GM19238 (cell line): ENCODE measurements around the gene TTC33.
"Not testable (repeated sequence)": the region's sequence is repeated elsewhere in the genome, so short reads cannot be mapped to it uniquely, and the experiment has no call there.

ENCODE experiments used
- DNase-seq: peaks from one replicate; pipeline ENCODE4 v3.0.0; 2011; ENCODE audit warnings: low spot score; ENCODE audit not compliant: insufficient read length

The TTC33 gene

DNA sequence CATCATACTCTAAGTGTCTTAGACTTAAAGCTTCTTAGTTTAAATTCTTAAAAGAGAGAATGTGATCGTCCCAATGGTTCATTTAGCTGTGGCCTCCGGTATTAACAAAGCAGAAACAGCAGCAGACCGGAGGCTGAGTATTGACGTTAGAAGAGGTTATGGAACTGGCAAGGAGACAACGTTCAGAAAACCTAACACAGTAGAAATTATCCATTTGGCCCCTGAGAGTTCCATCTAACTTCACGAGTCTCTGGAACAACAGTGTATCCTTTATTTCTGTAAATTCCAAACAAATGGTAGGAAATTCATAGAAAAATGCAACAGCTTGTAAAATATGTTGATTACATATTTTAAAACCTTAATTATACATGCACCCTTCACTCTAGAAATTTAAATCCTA, 183.4 kb downstream of the TTC33 start:
- no peak for DNase-seq

DNA sequence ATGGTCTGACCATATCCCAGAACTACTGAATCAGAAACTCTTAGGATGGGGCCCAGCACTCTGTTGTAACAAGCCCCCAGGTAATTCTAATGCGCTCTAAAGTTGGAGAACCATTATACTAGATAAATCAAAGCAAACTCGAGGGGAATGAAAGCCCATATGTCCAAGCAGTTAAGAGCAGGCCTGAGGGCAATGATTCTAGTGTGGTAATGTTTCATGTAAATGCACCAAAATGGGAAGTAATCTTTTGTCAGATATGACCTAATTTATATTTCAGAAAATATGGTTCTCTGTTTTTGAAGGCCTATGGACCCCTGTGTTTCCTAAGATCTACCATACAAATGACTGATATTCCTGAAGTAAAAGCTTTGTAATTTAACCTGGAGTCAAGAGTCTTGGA, 184.0 kb downstream of the TTC33 start:
- DNase-seq = no peak

DNA sequence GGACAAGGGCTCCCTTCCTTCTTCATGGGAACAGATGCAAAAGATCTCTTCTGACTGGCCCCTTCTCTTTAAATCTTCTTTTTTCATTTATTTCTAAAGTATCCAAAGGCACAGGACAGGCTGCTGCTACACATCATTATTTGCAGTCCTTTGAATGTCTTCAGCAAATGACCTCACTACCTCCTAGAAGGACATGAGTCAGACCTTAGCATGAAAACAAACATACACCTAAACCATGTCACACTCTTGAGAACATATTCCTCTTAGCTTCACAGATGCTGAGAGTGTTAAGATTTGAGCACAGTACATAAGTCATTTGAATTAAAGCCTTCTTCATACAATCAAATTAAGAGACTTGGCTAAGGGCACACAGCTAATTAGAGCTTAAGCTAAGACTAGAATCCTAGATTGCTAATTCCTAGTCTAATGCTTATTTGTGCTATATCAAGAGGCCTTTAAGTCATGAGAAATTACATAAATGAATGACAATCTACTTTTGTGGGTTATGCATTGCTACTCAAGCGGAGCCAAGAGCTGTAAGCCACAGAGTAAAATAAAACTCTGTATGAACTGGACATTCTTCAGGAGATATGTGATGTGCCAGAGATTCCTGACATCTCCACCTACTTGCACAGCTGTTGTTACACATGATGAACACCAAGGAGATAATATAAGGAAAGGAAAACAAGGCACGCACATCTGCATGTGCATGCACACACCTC, 185.2 kb downstream of the TTC33 start:
- DNase-seq = no peak

DNA sequence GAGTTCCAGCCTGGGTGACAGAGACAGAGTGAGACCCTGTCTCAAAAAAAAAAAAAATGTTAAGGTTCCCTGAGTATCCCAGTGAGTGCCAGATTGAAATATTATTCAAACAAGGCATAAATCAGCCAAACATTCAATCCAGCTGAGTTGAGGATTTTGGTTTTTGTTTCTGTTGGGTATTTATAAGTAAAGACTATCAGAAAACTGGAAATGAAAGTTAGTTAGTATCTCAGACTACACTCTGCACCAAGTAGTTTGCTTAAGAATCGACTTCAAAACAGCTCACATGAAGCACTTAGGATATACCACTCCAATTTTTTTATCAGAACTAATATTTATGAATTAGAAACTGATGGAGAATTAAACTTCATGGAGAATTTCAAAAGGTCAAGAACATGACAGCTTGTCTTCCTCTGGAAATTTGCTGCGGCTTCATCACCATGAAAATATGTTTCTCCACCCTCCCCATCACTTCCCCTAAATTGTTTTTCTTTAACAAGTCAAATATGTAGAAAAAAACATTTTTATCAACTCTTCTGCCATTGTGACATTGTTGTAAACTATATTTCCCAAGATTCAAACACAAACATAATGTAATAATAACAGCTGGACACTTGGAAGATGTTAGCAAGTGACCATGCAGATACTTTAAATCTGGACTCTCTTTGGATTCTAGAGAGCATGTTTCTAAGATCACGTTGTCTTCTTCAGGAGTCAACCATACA, 186.1 kb downstream of the TTC33 start:
- no peak for DNase-seq

DNA sequence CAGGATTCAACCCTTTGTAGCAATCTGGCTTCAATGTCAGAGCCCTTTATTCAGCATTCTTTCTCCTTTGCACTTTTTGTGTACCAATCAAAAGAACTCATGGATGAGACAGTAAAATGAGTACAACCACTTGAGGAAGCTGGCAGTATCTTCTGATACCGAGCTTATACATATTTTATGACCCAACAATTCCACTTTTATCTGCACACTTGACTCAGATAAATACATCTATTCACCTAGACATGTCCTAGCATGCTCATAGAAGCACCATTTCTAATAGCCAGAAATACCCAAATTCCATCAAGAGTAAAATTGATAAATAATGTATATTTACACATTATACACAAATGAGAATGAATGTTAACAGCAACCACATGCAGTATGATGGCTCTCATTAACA, 187.2 kb downstream of the TTC33 start:
- no peak for DNase-seq

DNA sequence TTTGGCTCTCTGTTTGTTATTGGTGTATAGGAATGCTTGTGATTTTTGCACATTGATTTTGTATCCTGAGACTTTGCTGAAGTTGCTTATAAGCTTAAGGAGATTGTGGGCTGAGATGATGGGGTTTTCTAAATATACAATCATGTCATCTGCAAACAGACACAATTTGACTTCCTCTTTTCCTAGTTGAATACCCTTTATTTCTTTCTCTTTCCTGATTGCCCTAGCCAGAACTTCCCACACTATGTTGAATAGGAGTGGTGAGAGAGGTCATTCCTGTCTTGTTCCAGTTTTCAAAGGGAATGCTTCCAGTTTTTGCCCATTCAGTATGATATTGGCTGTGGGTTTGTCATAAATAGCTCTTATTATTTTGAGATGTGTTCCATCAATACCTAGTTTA, 192.6 kb downstream of the TTC33 start:
- DNase-seq = not testable (repeated sequence)

DNA sequence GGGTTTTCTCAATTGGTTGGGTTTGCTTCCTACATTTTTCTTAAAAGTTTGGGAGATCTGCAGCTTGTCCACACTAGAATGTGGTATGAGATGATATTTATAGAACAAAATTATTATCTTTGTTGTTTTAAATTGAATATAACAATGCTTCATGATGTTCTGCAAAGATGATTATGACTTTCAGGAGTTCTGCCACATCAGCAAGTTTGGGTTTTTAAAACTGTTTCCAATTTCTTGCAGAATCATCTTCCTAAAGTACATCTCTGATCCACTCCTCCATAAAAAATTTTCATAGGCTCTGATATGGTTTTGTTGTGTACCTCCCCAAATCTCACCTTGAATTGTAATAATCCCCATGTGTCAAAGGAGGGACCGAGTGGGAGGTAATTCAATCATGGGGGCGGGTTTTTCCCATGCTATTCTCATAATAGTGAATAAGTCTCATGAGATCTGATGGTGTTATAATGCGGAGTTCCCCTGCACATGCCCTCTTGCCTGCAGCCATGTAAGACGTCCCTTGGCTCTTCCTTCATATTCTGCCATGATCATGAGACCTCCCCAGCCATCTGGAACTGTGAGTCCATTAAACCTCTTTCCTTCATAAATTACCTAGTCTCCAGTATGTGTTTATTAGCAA, 195.2 kb downstream of the TTC33 start:
- DNase-seq = no peak

DNA sequence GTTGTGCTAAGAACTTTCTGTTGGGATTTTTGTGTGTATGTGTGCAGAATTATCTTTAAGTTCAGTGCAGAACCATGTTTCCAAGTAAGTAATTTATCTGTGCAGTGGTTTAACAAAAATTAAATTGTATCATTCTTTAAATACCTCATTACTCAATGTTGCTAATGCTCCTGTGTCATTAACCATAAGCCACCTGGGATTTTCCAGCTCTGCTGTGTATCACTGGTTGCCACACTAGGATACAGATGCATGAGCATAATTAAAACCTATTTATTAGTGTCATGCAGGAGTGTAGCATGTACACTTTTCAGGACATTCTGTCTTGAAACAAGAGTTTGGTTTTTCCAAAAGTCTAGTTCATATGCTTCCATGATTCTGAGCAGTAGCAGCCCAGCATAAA, 196.5 kb downstream of the TTC33 start:
- no peak for DNase-seq

DNA sequence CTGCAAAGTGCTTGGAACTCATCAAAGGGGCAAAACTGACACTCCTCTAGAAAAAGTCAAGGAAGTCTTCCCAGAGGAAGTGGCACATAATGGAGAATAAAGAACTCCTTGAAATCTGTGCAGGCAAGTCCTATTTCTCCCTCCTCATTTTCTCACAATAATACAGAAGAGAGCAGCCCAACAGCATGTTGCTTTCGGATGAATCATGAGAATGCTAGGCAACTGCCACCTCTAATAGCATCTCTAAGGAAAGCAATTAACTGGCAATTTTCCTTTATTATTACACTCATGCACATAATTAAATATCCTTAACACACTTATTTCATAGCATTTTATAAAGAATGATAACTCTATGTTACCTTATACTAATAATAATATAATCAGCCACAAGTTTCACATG, 198.3 kb downstream of the TTC33 start:
- DNase-seq = no peak

DNA sequence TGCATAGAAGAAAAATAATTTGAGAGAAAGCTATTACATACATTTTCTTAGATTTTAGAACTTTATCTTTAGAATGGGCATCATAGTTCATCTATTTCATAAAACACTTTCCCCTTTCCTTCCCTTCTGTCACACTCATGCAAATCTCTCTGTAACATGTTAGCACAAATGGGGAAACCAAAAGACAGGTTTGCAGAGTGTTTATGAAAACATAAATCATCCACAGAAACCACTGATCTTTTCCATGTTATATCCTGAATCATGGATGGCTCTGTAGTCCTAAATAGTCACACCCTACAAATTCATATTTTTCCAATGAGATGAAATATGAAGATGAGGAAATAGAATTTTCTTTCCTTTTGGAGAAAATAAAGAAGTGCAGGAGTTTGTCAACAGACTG, 198.9 kb downstream of the TTC33 start:
- no peak for DNase-seq

DNA sequence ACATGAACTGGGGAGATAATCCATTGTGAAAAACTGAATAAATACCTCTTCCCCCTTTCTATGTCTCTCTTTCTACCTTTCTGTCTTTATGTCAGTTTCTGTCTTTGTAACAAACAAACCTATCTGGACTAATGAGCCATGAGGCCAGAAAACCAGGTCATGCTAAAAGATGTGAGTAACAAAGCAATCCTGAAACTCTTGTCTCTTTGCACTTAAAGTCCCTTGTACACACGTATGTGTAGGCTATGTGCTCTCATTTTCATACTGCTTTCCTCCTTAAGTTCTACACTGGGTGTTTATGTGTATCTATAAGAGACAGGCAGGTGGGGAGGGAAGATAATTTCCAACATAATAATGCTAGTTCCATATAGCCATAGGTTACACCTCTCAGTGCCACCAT, 199.9 kb downstream of the TTC33 start:
- DNase-seq = no peak

DNA sequence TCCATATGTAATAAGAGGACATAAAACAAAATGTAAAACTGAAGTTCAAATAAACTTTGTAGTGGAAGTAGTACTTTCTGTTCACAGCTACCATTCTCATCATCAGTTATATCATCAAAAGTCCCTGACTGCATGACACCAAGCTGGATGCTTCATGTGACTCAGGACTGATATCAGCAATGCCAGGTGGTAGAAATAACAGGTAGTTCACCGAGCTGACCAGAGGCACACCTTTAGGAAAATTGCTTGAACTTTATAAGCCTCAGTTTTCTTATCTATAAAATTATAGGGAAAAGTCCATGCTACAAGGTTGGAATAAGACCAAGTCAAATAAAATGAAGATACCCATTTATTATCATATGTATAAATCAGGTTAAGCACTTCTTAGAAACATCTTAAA, 200.9 kb downstream of the TTC33 start:
- no peak for DNase-seq

DNA sequence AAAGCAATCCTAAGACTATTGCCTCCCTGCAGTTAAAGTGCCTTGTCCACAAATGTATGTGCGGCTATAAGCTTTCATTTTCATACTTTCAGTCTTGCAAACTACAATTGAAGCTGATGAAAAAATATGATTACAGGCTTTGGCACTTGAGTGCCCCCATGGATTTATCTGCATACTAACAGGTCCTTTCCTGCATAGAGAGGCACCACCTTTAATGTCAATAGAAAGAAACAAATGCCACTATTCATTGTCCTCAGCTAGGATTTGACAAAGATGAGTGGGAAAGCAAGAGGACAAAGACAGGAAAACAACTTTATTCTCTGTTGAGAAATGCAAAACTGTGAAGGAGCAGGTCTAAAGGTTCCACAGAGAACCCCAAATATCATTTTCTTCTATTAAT, 201.7 kb downstream of the TTC33 start:
- no peak for DNase-seq

DNA sequence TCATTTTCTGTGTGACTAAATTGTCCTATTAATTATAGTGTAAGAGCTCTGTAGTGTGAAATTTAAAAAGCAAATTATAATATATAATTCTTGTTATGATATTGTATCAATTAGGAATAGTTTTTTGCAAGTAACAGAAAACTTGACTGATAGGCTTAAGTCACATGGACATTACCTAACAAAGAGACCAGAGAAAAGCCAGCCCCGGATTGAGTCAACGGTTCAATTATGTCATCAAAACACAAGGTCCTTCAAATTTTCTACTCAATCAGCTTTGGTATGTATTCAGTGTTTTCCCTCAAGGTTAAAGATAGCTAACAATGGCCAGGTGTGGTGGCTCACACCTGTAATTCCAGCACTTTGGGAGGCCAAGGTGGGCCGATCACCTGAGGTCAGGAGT, 202.8 kb downstream of the TTC33 start:
- DNase-seq = no peak

DNA sequence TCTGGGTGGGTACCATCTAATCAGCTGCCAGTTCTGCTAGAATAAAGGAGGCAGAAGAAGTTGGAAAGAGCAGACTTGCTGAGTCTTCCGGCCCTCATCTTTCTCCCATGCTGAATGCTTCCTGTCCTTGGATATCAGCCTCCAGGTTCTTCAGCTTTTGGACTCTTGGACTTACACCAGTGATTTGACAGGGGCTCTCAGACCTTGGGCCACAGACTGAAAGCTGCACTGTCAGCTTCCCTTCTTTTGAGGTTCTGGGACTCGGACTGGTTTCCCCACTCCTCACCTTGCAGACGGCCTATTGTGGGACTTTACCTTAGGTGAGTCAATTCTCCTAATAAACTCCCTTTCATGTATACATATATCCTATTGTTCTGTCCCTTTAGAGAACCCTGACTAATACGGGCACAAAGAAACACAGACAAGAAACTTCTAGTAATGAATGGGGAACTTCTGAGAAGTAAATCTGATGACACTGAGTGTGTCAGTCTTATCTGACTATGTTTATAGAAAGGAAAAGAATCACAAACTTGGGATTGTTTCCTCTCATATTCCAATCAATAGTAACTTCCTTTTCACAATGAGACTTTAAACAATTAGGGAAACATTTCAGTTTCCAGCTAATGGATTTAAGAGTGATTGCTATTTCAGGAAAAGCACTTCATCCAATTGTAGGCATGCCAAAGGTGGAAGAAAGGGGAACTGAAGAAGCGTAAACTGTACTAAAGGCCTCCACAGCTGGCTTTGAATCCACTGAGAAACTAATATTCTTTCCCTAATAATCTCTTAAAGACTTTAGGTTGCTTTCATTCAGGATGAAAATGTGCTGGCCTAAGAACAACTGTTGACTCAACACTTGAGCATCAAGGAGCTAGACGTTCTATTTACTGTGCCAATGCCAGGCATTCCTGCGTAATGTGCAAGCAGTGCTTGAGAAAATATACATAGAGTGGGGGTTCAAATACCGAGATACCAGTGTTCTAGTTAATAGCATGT, 204.0 kb downstream of the TTC33 start:
- DNase-seq = no peak

DNA sequence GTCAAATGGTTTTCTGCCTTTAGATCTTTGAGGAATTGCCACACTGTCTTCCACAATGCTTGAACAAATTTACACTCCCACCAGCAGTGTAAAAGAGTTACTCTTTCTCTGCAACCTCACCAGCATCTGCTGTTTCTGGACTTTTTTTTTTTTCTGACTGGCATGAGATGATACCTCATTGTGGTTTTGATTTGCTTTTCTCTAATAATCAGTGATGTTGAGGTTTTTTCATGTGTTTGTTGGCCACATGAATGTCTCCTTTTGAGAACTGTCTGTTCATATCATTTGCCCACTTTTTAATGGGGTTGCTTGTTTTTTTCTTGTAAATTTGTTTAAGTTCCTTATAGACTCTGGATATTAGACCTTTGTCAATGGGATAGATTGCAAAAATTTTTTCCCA, 205.3 kb downstream of the TTC33 start:
- no peak for DNase-seq

DNA sequence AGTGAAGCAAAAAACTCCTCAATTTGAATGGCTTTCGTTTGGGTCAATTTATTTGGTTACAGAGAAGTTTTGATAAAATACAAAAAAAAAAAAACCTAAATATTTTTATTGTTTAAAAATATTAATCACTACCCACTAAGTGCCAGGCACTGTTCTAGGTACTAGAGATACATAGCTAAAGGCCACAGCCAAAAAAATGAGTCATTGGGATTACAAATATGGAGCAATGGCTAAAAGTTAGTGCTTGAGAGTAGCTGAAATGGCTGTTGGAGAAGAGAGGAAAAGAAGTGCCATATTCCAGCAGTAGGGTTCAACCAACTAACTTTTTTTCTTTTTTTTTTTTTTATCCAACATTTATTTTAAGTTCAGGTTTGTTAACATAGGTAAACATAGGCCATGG, 206.1 kb downstream of the TTC33 start:
- DNase-seq = no peak

DNA sequence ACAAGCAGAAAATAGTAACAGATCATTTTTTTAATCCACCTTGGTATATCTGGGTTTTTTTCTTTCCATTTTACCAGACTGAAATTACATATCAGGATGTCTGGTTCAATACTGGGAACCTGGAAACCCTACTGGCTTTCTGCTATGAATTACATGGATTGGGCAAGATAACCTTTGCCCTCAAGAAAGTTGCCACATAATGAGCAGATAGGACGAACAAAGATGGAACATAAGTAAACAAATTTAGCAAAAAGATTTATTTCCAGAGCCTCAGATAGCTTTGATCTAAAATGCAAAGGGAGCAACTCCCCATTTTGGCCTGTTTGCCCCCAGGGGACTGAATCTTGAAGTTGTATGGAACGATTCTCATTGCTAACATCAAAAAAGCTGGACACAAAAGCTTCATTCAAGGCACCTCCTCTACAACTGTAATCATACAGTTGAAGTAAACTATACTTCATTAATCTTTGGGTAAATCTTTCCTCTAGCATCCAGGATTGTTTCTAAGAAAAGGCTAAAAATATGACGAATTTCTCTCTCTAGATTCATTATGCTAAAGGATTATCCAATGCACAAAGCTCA, 207.7 kb downstream of the TTC33 start:
- DNase-seq = no peak

DNA sequence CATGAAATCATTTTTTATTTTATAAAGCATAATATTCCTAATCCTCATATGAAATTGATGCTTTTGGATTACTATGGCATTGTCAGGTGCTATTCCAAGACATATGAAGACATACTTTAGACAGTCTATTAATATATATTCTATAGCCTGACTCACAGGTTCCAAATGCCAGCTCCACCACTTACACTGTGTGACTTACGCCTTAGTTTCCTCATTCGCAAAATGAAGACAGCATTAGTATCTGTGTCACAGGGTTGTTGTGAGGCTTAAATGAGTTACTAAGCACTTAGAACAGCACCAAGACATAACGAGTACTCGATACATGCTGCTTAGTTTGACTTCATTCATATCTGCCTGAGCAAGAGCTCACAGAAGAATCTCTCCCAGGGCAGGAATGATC, 208.2 kb downstream of the TTC33 start:
- no peak for DNase-seq

DNA sequence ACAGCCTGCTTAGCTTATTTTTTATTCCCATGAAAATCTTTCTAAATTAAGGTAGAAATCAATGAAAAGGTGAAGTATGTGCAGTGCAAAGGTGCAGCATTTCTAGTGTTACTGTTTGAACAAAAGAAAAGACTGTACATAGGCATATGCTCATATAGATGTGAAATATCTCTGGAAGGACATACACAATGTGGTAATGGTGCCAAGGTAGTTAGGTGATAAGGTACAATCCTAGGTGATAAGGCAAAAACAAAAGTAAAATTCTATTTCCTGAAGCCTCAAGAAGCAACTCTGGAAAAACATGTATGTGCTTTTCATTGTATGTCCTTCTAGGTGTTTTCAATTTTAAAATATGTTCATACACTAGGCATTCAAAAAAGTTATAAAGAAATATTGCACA, 215.5 kb downstream of the TTC33 start:
- DNase-seq = no peak

DNA sequence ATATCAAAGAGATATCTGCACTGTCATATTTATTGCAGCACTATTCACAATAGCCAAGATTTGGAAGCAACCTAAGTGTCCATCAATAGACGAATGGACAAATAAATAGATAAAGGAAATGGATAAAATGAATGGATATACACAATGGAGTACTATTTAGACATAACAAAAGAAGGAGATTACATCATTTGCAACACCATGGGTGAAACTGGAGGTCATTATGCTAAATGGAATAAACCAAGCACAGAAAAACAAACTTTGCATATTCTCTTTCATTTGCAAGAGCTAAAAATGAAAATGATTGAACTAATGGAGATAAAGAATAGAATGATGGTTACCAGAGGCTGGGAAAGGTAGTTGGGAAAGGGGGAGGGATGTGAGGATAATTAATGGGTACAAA, 231.1 kb downstream of the TTC33 start:
- no peak for DNase-seq
